GM12878 (cell line): ENCODE measurements around the gene PINK1. TPM values are rescaled to one million over a fixed set of nuclear protein-coding genes. Genes with fewer than 3 reads are reported as not detected.

ENCODE experiments used
- ATAC-seq: fragments of 200-7000 bp; cut with Tn5 transposase; 3 replicates; pipeline ENCODE4 v1.9.1; 2020; ENCODE audit warnings: mild to moderate bottlenecking, moderate library complexity
- BruUV-seq: library from RNA; stranded (reverse); fragments of 400-500 nt; replicated peaks from 2 replicates; lab custom pipeline; 2021; lab: Mats Ljungman, UMichigan
- CTCF ChIA-PET: fragments of 300-600 bp; sonication (Branson Sonifier 250); formaldehyde crosslinking; extraction: SDS; loops from one replicate; lab custom pipeline; 2021; ENCODE audit warnings: inconsistent platforms; lab: Yijun Ruan, JAX
- POLR2A ChIA-PET: fragments of 350-600 bp; formaldehyde crosslinking; extraction: SDS; loops from one replicate; lab custom pipeline; 2021; ENCODE audit warnings: inconsistent platforms; lab: Charles Lee
- RAD21 ChIA-PET: fragments of 300-600 bp; sonication (Branson Sonifier 250); formaldehyde crosslinking; loops from one replicate; lab custom pipeline; 2023; ENCODE audit warnings: antibody characterized with exemption; ENCODE audit not compliant: unreplicated experiment; lab: Charles Lee
- SMC1A ChIA-PET: fragments of 300-600 bp; sonication (Branson Sonifier 250); formaldehyde crosslinking; loops from one replicate; lab custom pipeline; 2023; ENCODE audit not compliant: unreplicated experiment, uncharacterized antibody; lab: Charles Lee
- DNase-seq: peaks from one replicate; pipeline ENCODE4 v3.0.0-alpha.2; 2011; ENCODE audit warnings: low read depth, low spot score
- FAIRE-seq: peaks from 3 replicates; lab custom pipeline; 2011; peaks lifted over from hg19 to GRCh38; lab: Jason Lieb, UNC
- H2AFZ ChIP-seq: 2 replicates; pipeline ENCODE4 v1.6.0; 2011; ENCODE audit warnings: low read depth, low read length, control low read depth; ENCODE audit not compliant: control insufficient read depth
- H3K27ac ChIP-seq: 2 replicates; pipeline ENCODE4 v1.5.1; 2011; ENCODE audit warnings: control low read depth; ENCODE audit not compliant: control insufficient read depth, insufficient read depth
- H3K27me3 ChIP-seq, 2 experiments: replicated peaks in 1 of 2; 2 replicates each; pipeline versions ENCODE4 v1.6.0 to v1.6.1; 2011; ENCODE audit warnings: low read length in 1 of 2; ENCODE audit not compliant: control insufficient read depth in 2 of 2, insufficient read depth in 2 of 2
- H3K36me3 ChIP-seq, 2 experiments: 2 replicates each; pipeline ENCODE4 v1.5.1; 2011; ENCODE audit warnings: low read length in 1 of 2; ENCODE audit not compliant: control insufficient read depth in 2 of 2, insufficient read depth in 2 of 2
- H3K4me1 ChIP-seq: 2 replicates; pipeline ENCODE4 v1.6.1; 2011; ENCODE audit warnings: mild to moderate bottlenecking, low read length, moderate library complexity, mixed read lengths; ENCODE audit not compliant: control insufficient read depth, insufficient read depth
- H3K4me2 ChIP-seq: 2 replicates; pipeline ENCODE4 v1.6.0; 2011; ENCODE audit warnings: control low read depth; ENCODE audit not compliant: control insufficient read depth, insufficient read depth
- H3K4me3 ChIP-seq: fragments of 200-600 bp; sonication (generic); 2 replicates; pipeline ENCODE4 v1.5.1; 2016
- H3K79me2 ChIP-seq: 2 replicates; pipeline ENCODE4 v1.6.0; 2011; ENCODE audit warnings: low read length; ENCODE audit not compliant: control insufficient read depth, insufficient read depth
- H3K9ac ChIP-seq: 2 replicates; pipeline ENCODE4 v1.8.0; 2011; ENCODE audit warnings: low read length, control low read depth, mixed read lengths; ENCODE audit not compliant: control insufficient read depth, insufficient read depth
- H3K9me3 ChIP-seq: replicated peaks from 3 replicates; pipeline ENCODE4 v1.5.1; 2011; ENCODE audit warnings: mild to moderate bottlenecking, low read length; ENCODE audit not compliant: control insufficient read depth, insufficient read depth
- H4K20me1 ChIP-seq: 2 replicates; pipeline ENCODE4 v1.6.0; 2011; ENCODE audit not compliant: control insufficient read depth, insufficient read depth
- BCLAF1 ChIP-seq: fragments of 450-650 bp; IDR thresholded peaks from 2 replicates; pipeline ENCODE4 v1.6.1; 2017; ENCODE audit warnings: antibody characterized with exemption, mild to moderate bottlenecking, moderate library complexity
- BHLHE40 ChIP-seq, 2 experiments: fragments of 450-650 bp in 1 of 2; IDR thresholded peaks; 2 replicates each; pipeline ENCODE4 v1.6.1; 2011 to 2017; ENCODE audit warnings: low read depth in 2 of 2, borderline replicate concordance in 1 of 2, improper control_type of control experiment in 1 of 2, low read length in 1 of 2, mild to moderate bottlenecking in 1 of 2
- ESRRA ChIP-seq: IDR thresholded peaks from 2 replicates; pipeline ENCODE4 v1.6.1; 2012; ENCODE audit warnings: mild to moderate bottlenecking, low read length, improper control_type of control experiment
- HCFC1 ChIP-seq: fragments of 150-350 bp; IDR thresholded peaks from 2 replicates; pipeline ENCODE4 v1.6.1; 2014; ENCODE audit warnings: low read length
- JUNB ChIP-seq: IDR thresholded peaks from 2 replicates; pipeline ENCODE4 v1.6.1; 2016; ENCODE audit warnings: antibody characterized with exemption, mild to moderate bottlenecking
- MTA2 ChIP-seq: fragments of 450-650 bp; IDR thresholded peaks from 2 replicates; pipeline ENCODE4 v1.6.1; 2016; ENCODE audit warnings: low read depth, mild to moderate bottlenecking, moderate library complexity
- MXI1 ChIP-seq: fragments of 150-350 bp; IDR thresholded peaks from 2 replicates; pipeline ENCODE4 v1.6.1; 2011; ENCODE audit warnings: low read depth, mild to moderate bottlenecking, inconsistent platforms, low read length, improper control_type of control experiment
- NRF1 ChIP-seq: conservative IDR thresholded peaks from 2 replicates; pipeline ENCODE4 v1.6.1; 2011; ENCODE audit warnings: mild to moderate bottlenecking, low read depth, low read length, improper control_type of control experiment
- POLR2AphosphoS5 ChIP-seq: IDR thresholded peaks from 2 replicates; pipeline ENCODE4 v1.6.1; 2011; ENCODE audit warnings: mild to moderate bottlenecking, low read length, inconsistent platforms
- POU2F2 ChIP-seq: IDR thresholded peaks from 3 replicates; pipeline ENCODE4 v1.6.1; 2011; ENCODE audit warnings: low read depth, mild to moderate bottlenecking, low read length, borderline replicate concordance
- RBBP5 ChIP-seq: fragments of 200-600 bp; sonication (generic); conservative IDR thresholded peaks from 2 replicates; pipeline ENCODE4 v1.6.1; 2016
- RELB ChIP-seq: fragments of 450-650 bp; IDR thresholded peaks from 2 replicates; pipeline ENCODE4 v1.6.1; 2017; ENCODE audit warnings: low read depth, mild to moderate bottlenecking, moderate library complexity
- SIX5 ChIP-seq: IDR thresholded peaks from 2 replicates; pipeline ENCODE4 v1.6.1; 2011; ENCODE audit warnings: mild to moderate bottlenecking, low read depth, low read length, moderate library complexity; ENCODE audit not compliant: severe bottlenecking
- SUZ12 ChIP-seq: fragments of 200-600 bp; sonication (generic); IDR thresholded peaks from one replicate; pipeline ENCODE4 v1.6.1; 2018; ENCODE audit warnings: antibody characterized with exemption, mild to moderate bottlenecking; ENCODE audit not compliant: unreplicated experiment
- USF1 ChIP-seq: IDR thresholded peaks from 2 replicates; pipeline ENCODE4 v1.6.1; 2011; ENCODE audit warnings: borderline replicate concordance, low read depth, mild to moderate bottlenecking, moderate library complexity, mixed read lengths, low read length; ENCODE audit not compliant: insufficient read depth; ENCODE audit errors: extremely low read length
- YY1 ChIP-seq: IDR thresholded peaks from 2 replicates; pipeline ENCODE4 v1.6.1; 2011; ENCODE audit warnings: low read depth, mild to moderate bottlenecking, low read length
- ZNF207 ChIP-seq: fragments of 450-650 bp; IDR thresholded peaks from 2 replicates; pipeline ENCODE4 v1.6.1; 2014; ENCODE audit warnings: antibody characterized with exemption, mild to moderate bottlenecking, borderline replicate concordance
- ZNF274 ChIP-seq: IDR thresholded peaks from one replicate; pipeline ENCODE4 v1.8.0; 2011; ENCODE audit not compliant: insufficient read length, insufficient read depth
- WGBS: methylation state at CpG from one replicate; pipeline ENCODE4 v1.1.6; 2016; ENCODE audit warnings: low lambda C conversion rate; ENCODE audit not compliant: insufficient replicate concordance, insufficient coverage; ENCODE audit errors: missing lambda C conversion rate; 5-methylcytosine and 5-hydroxymethylcytosine counted together
- in situ Hi-C: fragments of 300-500 bp; cut with MboI; formaldehyde crosslinking; loops from 9 replicates; pipeline ENCODE4 v1.14.3; 2018; ENCODE audit warnings: mixed read lengths
- intact Hi-C: fragments of 100-400 bp; cut with micrococcal nuclease; formaldehyde crosslinking; loops from one replicate; pipeline ENCODE4 v1.14.2; 2022; ENCODE audit not compliant: unreplicated experiment
- polyA plus RNA-seq, 11 experiments: library from polyadenylated mRNA; depleted of rRNA in 4 of 11; unstranded in 6 of 11; stranded (reverse) in 5 of 11; fragments of >200 nt; fragmentation: Nextera tagmentation in 4 of 11; fragmentation: Illumina TruSeq in 1 of 11; extraction: Ambion mirVana in 4 of 11; extraction: Trizol in 1 of 11; gene quantifications; 1 replicate in 1 of 11; 2 replicates in 10 of 11; pipeline versions ENCODE4 v1.2.1 to v1.2.3, GENCODE V29; 2011 to 2016; ENCODE audit warnings: inconsistent platforms in 2 of 11, missing spikeins in 2 of 11, low read depth in 1 of 11
- total RNA-seq, 4 experiments: library from RNA; depleted of rRNA in 3 of 4; stranded (reverse); fragments of >200 nt in 3 of 4; fragmentation: Illumina TruSeq in 1 of 4; extraction: Trizol in 1 of 4; gene quantifications; 2 replicates each; pipeline versions ENCODE4 v1.2.1 to v1.2.3, GENCODE V29; 2013 to 2021

PINK1 gene
- total and polyA plus RNA-seq, 10 of the 15 experiments (the other 5 are each of a cell fraction or from before 2014, with no cell fraction given), result 0.42 to 4.4 (median 1.9) TPM; not detected in 1

- H3K4me2 ChIP-seq, result no peak overlapping the region
- H3K79me2 ChIP-seq, result no peaks in the 10 kb centered on the region
- intact Hi-C loops, result loop anchor here (10.0 kb wide), 1 partner anchor 286 kb away; no protein-coding TSS in a partner anchor
- ChIA-PET POLR2A (no interaction called here), RAD21 (interaction anchor here (1.1 to 1.5 kb wide), 3 partner anchors 289 to 670 kb away, joined by 3 to 8 read pairs (median 3); no protein-coding TSS in a partner anchor), CTCF (interaction anchor here (1.5 to 3.3 kb wide), 4 partner anchors 11 to 497 kb away, joined by 3 to 14 read pairs (median 8); partner anchors contain the start of gene SH2D5), SMC1A (interaction anchor here (0.7 to 2.2 kb wide), 3 partner anchors 9 to 496 kb away, joined by 3 to 13 read pairs (median 3); no protein-coding TSS in a partner anchor)
- no peaks in the 10 kb centered on the region for H4K20me1 ChIP-seq
- H3K9ac ChIP-seq, result no peak overlapping the region
- in situ Hi-C loops, result loop anchor here (5.0 kb wide), 1 partner anchor 494 kb away; no protein-coding TSS in a partner anchor
- peaks cover 6% of the 10 kb centered on the region for H3K4me1 ChIP-seq
- no peak overlapping the region for H2AFZ ChIP-seq
- DNase-seq (no peak), FAIRE-seq (no peak), ATAC-seq (no peak)
- BruUV-seq, result no TSS peak
- H3K27me3 ChIP-seq, result no peaks in the 10 kb centered on the region
- no peaks in the 10 kb centered on the region for H3K9me3 ChIP-seq
- no peaks in the 10 kb centered on the region for H3K36me3 ChIP-seq
- 63% methylated on average over 18 of the region's 18 CpGs for WGBS
- H3K4me3 ChIP-seq, result no peak overlapping the region
- no peak overlapping the region for H3K27ac ChIP-seq
- TF ChIP-seq HCFC1, result no peak
- no peak for TF ChIP-seq MXI1
- TF ChIP-seq RBBP5, result no peak
- no peak for TF ChIP-seq POU2F2
- TF ChIP-seq SIX5, result no peak
- no peak for TF ChIP-seq SUZ12
- TF ChIP-seq YY1, result no peak
- TF ChIP-seq POLR2AphosphoS5, result no peak
- no peak for TF ChIP-seq BCLAF1
- TF ChIP-seq ESRRA, result no peak
- no peak for TF ChIP-seq JUNB
- TF ChIP-seq NRF1, result no peak
- TF ChIP-seq ZNF274, result no peak
- TF ChIP-seq RELB, result no peak
- no peak for TF ChIP-seq BHLHE40 (IDR thresholded peaks at IDR 0.05; ENCODE audit: borderline replicate concordance in 1 of 2, low read depth in 2 of 2, low read length in 1 of 2)
- no peak for TF ChIP-seq MTA2
- no peak for TF ChIP-seq USF1
- TF ChIP-seq ZNF207, result no peak
Observed at GRCh38 chr1:20698195-20698910, 65.1 kb downstream of the PINK1 start.
